H1 (cell line): ENCODE results near the gene ACTN3. TPM values are rescaled to one million over a fixed set of nuclear protein-coding genes. Genes with fewer than 3 reads are reported as not detected.

Experiments
- CTCF ChIA-PET: fragments of 300-600 bp; sonication (Branson Sonifier 250); formaldehyde crosslinking; loops from one replicate; lab custom pipeline; 2021; ENCODE audit not compliant: partially characterized antibody; lab: Charles Lee
- POLR2A ChIA-PET: fragments of 300-600 bp; sonication (Branson Sonifier 250); formaldehyde crosslinking; loops from one replicate; lab custom pipeline; 2021; ENCODE audit warnings: inconsistent platforms; ENCODE audit not compliant: partially characterized antibody; lab: Charles Lee
- DNase-seq, 2 experiments: peaks; one replicate each; pipeline versions ENCODE4 v3.0.0 to v3.0.0-alpha.2; 2010 to 2022; ENCODE audit warnings: low spot score in 2 of 2, low read depth in 1 of 2, mixed read lengths in 1 of 2
- FAIRE-seq: peaks from 2 replicates; lab custom pipeline; 2011; peaks lifted over from hg19 to GRCh38; lab: Jason Lieb, UNC
- H2AFZ ChIP-seq: 2 replicates; pipeline ENCODE4 v1.8.1; 2012; ENCODE audit warnings: low read length, inconsistent platforms
- H2AK5ac ChIP-seq: 2 replicates; pipeline ENCODE4 v1.6.1; 2013; ENCODE audit warnings: low read depth, low read length
- H2BK120ac ChIP-seq: replicated peaks from 2 replicates; pipeline ENCODE3; 2013; ENCODE audit warnings: low read depth, low read length, inconsistent platforms
- H2BK12ac ChIP-seq: 2 replicates; pipeline ENCODE4 v1.6.1; 2013; ENCODE audit warnings: low read depth, low read length
- H2BK15ac ChIP-seq: 2 replicates; pipeline ENCODE4 v1.6.1; 2013; ENCODE audit warnings: low read length
- H2BK20ac ChIP-seq: 2 replicates; pipeline ENCODE4 v1.6.1; 2013; ENCODE audit warnings: low read length
- H2BK5ac ChIP-seq: 2 replicates; pipeline ENCODE4 v1.6.1; 2013; ENCODE audit warnings: low read depth, low read length
- H3K14ac ChIP-seq: 2 replicates; pipeline ENCODE4 v1.6.1; 2013; ENCODE audit warnings: inconsistent platforms; ENCODE audit not compliant: insufficient read length
- H3K18ac ChIP-seq: 2 replicates; pipeline ENCODE4 v1.6.1; 2013; ENCODE audit warnings: low read length; ENCODE audit errors: extremely low read depth
- H3K23ac ChIP-seq: 2 replicates; pipeline ENCODE4 v1.6.1; 2013; ENCODE audit warnings: inconsistent platforms; ENCODE audit not compliant: insufficient read length
- H3K23me2 ChIP-seq: 2 replicates; pipeline ENCODE4 v1.6.1; 2013; ENCODE audit warnings: low read depth, low read length
- H3K27ac ChIP-seq: 2 replicates; pipeline ENCODE4 v1.6.1; 2011; ENCODE audit warnings: low read depth, low read length, inconsistent platforms
- H3K27me3 ChIP-seq, 4 experiments: replicated peaks in 1 of 4; 1 replicate in 1 of 4; 2 replicates in 3 of 4; pipeline versions ENCODE4 v1.6.1 to v1.8.1; 2011 to 2013; ENCODE audit warnings: low read length in 3 of 4, mild to moderate bottlenecking in 3 of 4, inconsistent platforms in 2 of 4, mixed read lengths in 2 of 4, moderate library complexity in 1 of 4; ENCODE audit not compliant: control insufficient read depth in 3 of 4, insufficient read depth in 3 of 4; ENCODE audit errors: extremely low read depth in 1 of 4
- H3K36me3 ChIP-seq, 4 experiments: 2 replicates each; pipeline versions ENCODE4 v1.6.1 to v1.8.1; 2011 to 2013; ENCODE audit warnings: mild to moderate bottlenecking in 4 of 4, low read length in 3 of 4, moderate library complexity in 2 of 4, control low read depth in 1 of 4, inconsistent platforms in 1 of 4; ENCODE audit not compliant: insufficient read depth in 4 of 4, control insufficient read depth in 2 of 4
- H3K4ac ChIP-seq: replicated peaks from 2 replicates; pipeline ENCODE3; 2013; ENCODE audit warnings: low read length, low read depth, mixed read lengths, inconsistent platforms; ENCODE audit not compliant: insufficient read length
- H3K4me1 ChIP-seq, 4 experiments: replicated peaks in 1 of 4; 1 replicate in 1 of 4; 2 replicates in 3 of 4; pipeline versions ENCODE4 v1.6.1 to v1.8.1; 2011 to 2013; ENCODE audit warnings: low read length in 3 of 4, inconsistent platforms in 2 of 4, mixed read lengths in 1 of 4; ENCODE audit not compliant: insufficient read depth in 4 of 4, control insufficient read depth in 3 of 4
- H3K4me2 ChIP-seq, 2 experiments: 2 replicates each; pipeline versions ENCODE4 v1.6.1 to v1.8.1; 2011 to 2013; ENCODE audit warnings: low read depth in 2 of 2, low read length in 2 of 2, control low read depth in 1 of 2, inconsistent platforms in 1 of 2, mild to moderate bottlenecking in 1 of 2; ENCODE audit not compliant: insufficient read depth in 1 of 2
- H3K4me3 ChIP-seq, 4 experiments: fragments of 200-600, 300-600 bp in 1 of 4; sonication (generic), shearing (Covaris generic), sonication (Bioruptor Twin) in 1 of 4; 2 replicates each; pipeline versions ENCODE4 v1.5.1 to v1.8.1; 2011 to 2016; ENCODE audit warnings: low read length in 4 of 4, low read depth in 3 of 4, control low read depth in 2 of 4, inconsistent platforms in 2 of 4, mild to moderate bottlenecking in 2 of 4, mixed read lengths in 1 of 4, moderate library complexity in 1 of 4; ENCODE audit not compliant: insufficient read depth in 2 of 4; ENCODE audit errors: extremely low read depth in 1 of 4
- H3K56ac ChIP-seq: replicated peaks from 2 replicates; pipeline ENCODE3; 2013; ENCODE audit warnings: low read depth, mild to moderate bottlenecking, mixed read lengths, low read length, inconsistent platforms; ENCODE audit not compliant: insufficient read length
- H3K79me1 ChIP-seq: 2 replicates; pipeline ENCODE4 v1.6.1; 2013; ENCODE audit warnings: low read depth, low read length, control low read depth
- H3K79me2 ChIP-seq, 2 experiments: 2 replicates each; pipeline versions ENCODE4 v1.6.1 to v1.8.1; 2012 to 2013; ENCODE audit warnings: low read length in 2 of 2, mild to moderate bottlenecking in 2 of 2, inconsistent platforms in 1 of 2; ENCODE audit not compliant: insufficient read depth in 2 of 2, control insufficient read depth in 1 of 2
- H3K9ac ChIP-seq, 4 experiments: replicated peaks in 1 of 4; 1 replicate in 1 of 4; 2 replicates in 3 of 4; pipeline versions ENCODE4 v1.6.1 to v1.8.1; 2011 to 2013; ENCODE audit warnings: low read depth in 3 of 4, low read length in 3 of 4, control low read depth in 2 of 4, mild to moderate bottlenecking in 2 of 4, moderate library complexity in 2 of 4, inconsistent platforms in 1 of 4; ENCODE audit errors: extremely low read depth in 1 of 4
- H3K9me3 ChIP-seq, 2 experiments: 2 replicates each; pipeline versions ENCODE4 v1.6.1 to v1.8.1; 2012 to 2013; ENCODE audit warnings: mild to moderate bottlenecking in 2 of 2, moderate library complexity in 2 of 2, control low read depth in 1 of 2, inconsistent platforms in 1 of 2, low read depth in 1 of 2, low read length in 1 of 2, mixed read lengths in 1 of 2; ENCODE audit not compliant: insufficient read depth in 2 of 2
- H4K20me1 ChIP-seq, 2 experiments: replicated peaks in 1 of 2; 2 replicates each; pipeline versions ENCODE3 to v1.8.1; 2011 to 2013; ENCODE audit warnings: inconsistent platforms in 2 of 2, low read length in 2 of 2, mild to moderate bottlenecking in 1 of 2; ENCODE audit not compliant: insufficient read depth in 2 of 2, control insufficient read depth in 1 of 2
- H4K5ac ChIP-seq: 2 replicates; pipeline ENCODE4 v1.6.1; 2013; ENCODE audit warnings: low read length, low read depth, mixed read lengths, inconsistent platforms; ENCODE audit not compliant: insufficient read length
- H4K8ac ChIP-seq: 2 replicates; pipeline ENCODE4 v1.8.0; 2013; ENCODE audit warnings: mild to moderate bottlenecking, moderate library complexity, low read length, inconsistent platforms; ENCODE audit not compliant: insufficient read depth; ENCODE audit errors: extremely low read depth
- H4K91ac ChIP-seq: replicated peaks from 2 replicates; pipeline ENCODE3; 2013; ENCODE audit warnings: low read length, mixed read lengths, inconsistent platforms; ENCODE audit not compliant: insufficient read length
- ASH2L ChIP-seq: fragments of 200-600, 300-600 bp; sonication (generic); IDR thresholded peaks from one replicate; pipeline ENCODE4 v1.7.1; 2017; ENCODE audit warnings: low read length
- BACH1 ChIP-seq: IDR thresholded peaks from 2 replicates; pipeline ENCODE4 v1.6.1; 2012; ENCODE audit warnings: low read length, improper control_type of control experiment
- CBX8 ChIP-seq: fragments of 300-800, 300-1000 bp; sonication (generic); IDR thresholded peaks from 2 replicates; pipeline ENCODE4 v1.7.1; 2016; ENCODE audit warnings: low read depth, low read length, borderline replicate concordance
- CEBPB ChIP-seq: IDR thresholded peaks from 2 replicates; pipeline ENCODE4 v1.6.1; 2012; ENCODE audit warnings: low read depth, low read length
- CREB1 ChIP-seq: IDR thresholded peaks from 2 replicates; pipeline ENCODE4 v1.6.1; 2012; ENCODE audit warnings: inconsistent platforms
- RNF2 ChIP-seq: fragments of 200-900, 300-1000 bp; sonication (generic); IDR thresholded peaks from 2 replicates; pipeline ENCODE4 v1.7.1; 2016; ENCODE audit warnings: borderline replicate concordance, low read depth, mild to moderate bottlenecking, antibody characterized with exemption, low read length; ENCODE audit not compliant: poor library complexity, severe bottlenecking; ENCODE audit errors: missing control alignments
- SIRT6 ChIP-seq: IDR thresholded peaks from one replicate; pipeline ENCODE4 v1.7.1; 2012; ENCODE audit warnings: low read length, inconsistent platforms
- TCF12 ChIP-seq: IDR thresholded peaks from 2 replicates; pipeline ENCODE4 v1.6.1; 2011; ENCODE audit warnings: low read depth, mild to moderate bottlenecking, low read length
- ZNF274 ChIP-seq: IDR thresholded peaks from 2 replicates; pipeline ENCODE4 v1.7.0; 2012; ENCODE audit warnings: low read length, borderline replicate concordance; ENCODE audit errors: extremely low read depth
- WGBS, 2 experiments: shearing (Covaris generic) in 1 of 2; methylation state at CpG; one replicate each; pipeline versions ENCODE4 v1.1.6 to v1.1.7; 2013 to 2015; ENCODE audit warnings: low lambda C conversion rate in 2 of 2, mixed read lengths in 2 of 2, inconsistent platforms in 1 of 2, low coverage in 1 of 2, missing lambda C conversion rate in 1 of 2; ENCODE audit not compliant: insufficient replicate concordance in 2 of 2, insufficient coverage in 1 of 2, insufficient read length in 1 of 2; ENCODE audit errors: extremely low coverage in 1 of 2, missing lambda C conversion rate in 1 of 2; 5-methylcytosine and 5-hydroxymethylcytosine counted together
- polyA plus RNA-seq, 7 experiments: library from polyadenylated mRNA; depleted of rRNA in 3 of 7; stranded (reverse) in 5 of 7; unstranded in 2 of 7; fragments of >200 nt in 5 of 7; fragments of 200-250 nt in 2 of 7; gene quantifications; 1 replicate in 5 of 7; 2 replicates in 1 of 7; 4 replicates in 1 of 7; pipeline versions ENCODE4 v1.2.1 to v1.2.3, GENCODE V29; 2011 to 2013; ENCODE audit warnings: missing spikeins in 2 of 7, mixed read lengths in 2 of 7
- total RNA-seq: library from RNA; stranded (reverse); fragmentation: NEBNext Ultra II Directional; extraction: Animal tissue kit (Norgen Biotek cat#: 25700); gene quantifications from 2 replicates; pipeline ENCODE4 v1.2.1, GENCODE V29; 2021
- TF ChIP-seq, protein P1 (sequence below): IDR thresholded peaks from 2 replicates; pipeline ENCODE4 v1.6.1; 2012; ENCODE audit warnings: inconsistent platforms
- TF ChIP-seq, protein P2 (sequence below): IDR thresholded peaks from 2 replicates; pipeline ENCODE4 v1.6.1; 2012; ENCODE audit warnings: low read length, inconsistent platforms

ACTN3 gene
- total and polyA plus RNA-seq, 2 of the 8 experiments (the other 6 are each of a cell fraction or from before 2014, with no cell fraction given), result 30.8 to 36.7 TPM

DNA sequence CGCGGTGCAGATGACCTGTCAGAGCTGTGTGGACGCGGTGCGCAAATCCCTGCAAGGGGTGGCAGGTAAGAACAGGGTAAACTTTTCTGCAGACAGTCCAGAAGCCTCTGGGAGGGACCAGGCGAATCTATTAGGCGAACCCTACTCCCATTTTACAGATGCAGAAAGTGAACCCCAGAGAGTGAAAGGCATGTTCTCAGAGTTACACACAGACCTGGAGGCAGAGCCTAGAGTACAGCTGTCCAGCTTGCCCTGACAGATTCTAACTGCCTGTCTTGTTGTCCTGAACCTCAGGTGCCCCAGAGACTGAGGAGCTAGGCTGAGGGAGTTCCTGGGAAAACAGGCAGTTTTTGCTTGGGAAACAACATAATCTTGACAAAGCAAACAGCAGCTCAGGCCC, 46.9 kb downstream of the ACTN3 start:
- 0 out of 2 replicates have a peak overlapping the region, but pooled peaks have one; percentile 47 for H2BK5ac ChIP-seq
- no peak overlapping the region for H2BK120ac ChIP-seq
- peaks cover 0 to 5% of the 10 kb centered on the region in 2 experiments; a peak in 2 of 4 replicates for H3K79me2 ChIP-seq
- 0 out of 2 replicates have a peak overlapping the region, but pooled peaks have one; percentile 7 for H2AK5ac ChIP-seq
- H3K4me2 ChIP-seq, result peak overlapping the region; percentile 60 to 92
- ChIA-PET POLR2A (interaction anchor here (0.9 to 65.3 kb wide), 5 partner anchors 10 to 49 kb away, joined by 3 to 2165 read pairs (median 6); partner anchors contain the start of genes ACTN3, RBM14 and RBM4), CTCF (interaction anchor here (0.7 to 3.3 kb wide), 4 partner anchors 13 to 102 kb away, joined by 5 to 17 read pairs (median 6); no protein-coding TSS in a partner anchor)
- H3K4me1 ChIP-seq, result peaks cover 0 to 11% (median 7%) of the 10 kb centered on the region in 4 experiments; a peak in 6 of 7 replicates
- H4K5ac ChIP-seq, result no peak overlapping the region
- no peaks in the 10 kb centered on the region for H4K20me1 ChIP-seq
- H2BK12ac ChIP-seq, result peak overlapping the region; percentile 13; the same call in 1 of the 2 replicates
- H2AFZ ChIP-seq, result no peak overlapping the region
- no peak overlapping the region for H3K27ac ChIP-seq
- H3K4me3 ChIP-seq, result peak overlapping the region; percentile 49 to 73 (median 64)
- no peak for DNase-seq
- no peaks in the 10 kb centered on the region; a peak in 1 of 8 replicates for H3K36me3 ChIP-seq
- H3K18ac ChIP-seq, result no peak overlapping the region
- H3K23ac ChIP-seq, result no peak overlapping the region
- H3K4ac ChIP-seq, result peak overlapping the region; percentile 94
- peak overlapping the region; percentile 50 for H4K91ac ChIP-seq
- 95% methylated on average over 7 of the region's 7 CpGs; no CpG with 5 or more reads in 1 of the 2 experiments for WGBS, 2 experiments
- H2BK20ac ChIP-seq, result no peak overlapping the region
- H3K9ac ChIP-seq, result peak overlapping the region in 3 of 4 experiments; percentile 26 to 70 (median 67); a peak in 3 of 7 replicates
- H4K8ac ChIP-seq, result peak overlapping the region; percentile 94; the same call in 1 of the 2 replicates
- H2BK15ac ChIP-seq, result no peak overlapping the region
- peaks cover 5% of the 10 kb centered on the region for H3K79me1 ChIP-seq
- peaks cover 9% of the 10 kb centered on the region for H3K23me2 ChIP-seq
- FAIRE-seq, result no peak
- H3K27me3 ChIP-seq, result peaks cover 0 to 10% (median 4%) of the 10 kb centered on the region in 4 experiments; a peak in 3 of 7 replicates
- H3K56ac ChIP-seq, result no peak overlapping the region
- peaks cover 9 to 17% of the 10 kb centered on the region in 2 experiments for H3K9me3 ChIP-seq
- no peak overlapping the region for H3K14ac ChIP-seq
- TF ChIP-seq CBX8, result no peak
- TF ChIP-seq ZNF274, result no peak
- no peak for TF ChIP-seq CEBPB
- no peak for TF ChIP-seq CREB1
- TF ChIP-seq SIRT6, result no peak
- no peak for TF ChIP-seq RNF2
- TF ChIP-seq, protein P1, sequence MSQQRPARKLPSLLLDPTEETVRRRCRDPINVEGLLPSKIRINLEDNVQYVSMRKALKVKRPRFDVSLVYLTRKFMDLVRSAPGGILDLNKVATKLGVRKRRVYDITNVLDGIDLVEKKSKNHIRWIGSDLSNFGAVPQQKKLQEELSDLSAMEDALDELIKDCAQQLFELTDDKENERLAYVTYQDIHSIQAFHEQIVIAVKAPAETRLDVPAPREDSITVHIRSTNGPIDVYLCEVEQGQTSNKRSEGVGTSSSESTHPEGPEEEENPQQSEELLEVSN, result no peak
- TF ChIP-seq BACH1, result no peak
- no peak for TF ChIP-seq TCF12
- TF ChIP-seq ASH2L, result no peak
- TF ChIP-seq, protein P2, sequence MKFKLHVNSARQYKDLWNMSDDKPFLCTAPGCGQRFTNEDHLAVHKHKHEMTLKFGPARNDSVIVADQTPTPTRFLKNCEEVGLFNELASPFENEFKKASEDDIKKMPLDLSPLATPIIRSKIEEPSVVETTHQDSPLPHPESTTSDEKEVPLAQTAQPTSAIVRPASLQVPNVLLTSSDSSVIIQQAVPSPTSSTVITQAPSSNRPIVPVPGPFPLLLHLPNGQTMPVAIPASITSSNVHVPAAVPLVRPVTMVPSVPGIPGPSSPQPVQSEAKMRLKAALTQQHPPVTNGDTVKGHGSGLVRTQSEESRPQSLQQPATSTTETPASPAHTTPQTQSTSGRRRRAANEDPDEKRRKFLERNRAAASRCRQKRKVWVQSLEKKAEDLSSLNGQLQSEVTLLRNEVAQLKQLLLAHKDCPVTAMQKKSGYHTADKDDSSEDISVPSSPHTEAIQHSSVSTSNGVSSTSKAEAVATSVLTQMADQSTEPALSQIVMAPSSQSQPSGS, result no peak
